Astrocyte of the cerebellum (primary cell): ENCODE results near the gene OR52D1.

Experiments used
- DNase-seq: peaks from one replicate; pipeline ENCODE4 v3.0.0-alpha.2; 2011; ENCODE audit warnings: low read depth
- H3K4me3 ChIP-seq: 2 replicates; pipeline ENCODE4 v1.5.1; 2011; ENCODE audit warnings: mild to moderate bottlenecking, low read depth, low read length, moderate library complexity
- CTCF ChIP-seq: IDR thresholded peaks from 2 replicates; pipeline ENCODE4 v1.5.1; 2012; ENCODE audit warnings: low read length, low read depth, moderate library complexity, mild to moderate bottlenecking; ENCODE audit errors: missing control alignments
- in situ Hi-C: cut with HindIII; loops from 2 replicates; pipeline ENCODE4 v1.10.0; 2017; ENCODE audit warnings: low sequenced_read_pairs

The OR52D1 gene

GRCh38 chr11:5467527-5467926 is 21.0 kb upstream of the OR52D1 start:
- in situ Hi-C loops, result no loop called here
- TF ChIP-seq CTCF, result no peak
- DNase-seq, result no peak
- no peak overlapping the region for H3K4me3 ChIP-seq

DNA sequence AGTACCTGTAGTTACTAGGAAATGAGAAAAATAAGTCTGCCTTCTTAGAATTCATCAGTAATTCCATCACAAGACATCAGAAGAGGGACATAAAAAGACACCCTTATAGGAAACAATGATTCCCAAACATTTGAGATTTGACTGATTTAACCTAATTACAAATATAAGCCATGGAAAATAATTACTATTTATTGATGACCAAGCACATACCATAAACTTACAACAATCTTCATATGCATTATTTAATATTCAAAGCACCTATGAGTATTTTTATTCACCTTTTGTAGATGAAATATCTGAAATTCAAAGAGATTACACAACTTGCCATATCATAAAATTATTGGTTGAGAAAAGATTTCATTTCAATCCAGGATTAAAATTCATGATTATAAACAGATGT is 14.6 kb upstream of the OR52D1 start:
- in situ Hi-C loops, result no loop called here
- DNase-seq, result no peak
- no peak for TF ChIP-seq CTCF
- no peak overlapping the region for H3K4me3 ChIP-seq

DNA sequence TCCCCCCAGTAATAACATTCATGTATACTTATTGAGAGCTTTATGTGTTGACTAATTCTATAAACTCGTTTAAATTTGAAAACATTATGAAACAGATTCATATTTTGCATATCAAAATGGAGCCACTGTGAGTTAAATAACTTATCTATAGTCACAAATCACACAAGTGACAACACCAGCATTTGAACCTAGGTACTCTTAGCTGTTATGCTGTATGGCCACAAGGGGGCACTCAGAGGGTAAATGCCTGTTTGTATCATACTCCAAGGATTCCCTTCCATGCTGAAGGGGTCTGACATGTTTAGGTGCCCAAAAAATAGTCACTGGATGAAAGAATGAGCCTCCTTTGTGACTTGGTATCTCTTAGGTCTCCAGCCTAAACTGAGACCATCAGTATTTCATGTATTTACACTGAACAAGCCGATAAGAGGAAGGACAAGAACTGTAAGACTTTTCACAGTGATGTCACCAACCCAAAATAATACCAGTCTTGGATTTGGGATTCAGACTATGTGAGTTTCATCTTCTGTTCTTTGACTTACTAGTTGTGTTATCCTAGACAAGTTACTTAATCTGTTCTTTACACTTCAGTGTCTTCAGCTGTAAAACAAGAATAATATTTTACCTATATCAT is 12.2 kb upstream of the OR52D1 start:
- in situ Hi-C loops, result no loop called here
- no peak overlapping the region for H3K4me3 ChIP-seq
- DNase-seq, result peak; percentile 23
- peak; percentile 83 for TF ChIP-seq CTCF

DNA sequence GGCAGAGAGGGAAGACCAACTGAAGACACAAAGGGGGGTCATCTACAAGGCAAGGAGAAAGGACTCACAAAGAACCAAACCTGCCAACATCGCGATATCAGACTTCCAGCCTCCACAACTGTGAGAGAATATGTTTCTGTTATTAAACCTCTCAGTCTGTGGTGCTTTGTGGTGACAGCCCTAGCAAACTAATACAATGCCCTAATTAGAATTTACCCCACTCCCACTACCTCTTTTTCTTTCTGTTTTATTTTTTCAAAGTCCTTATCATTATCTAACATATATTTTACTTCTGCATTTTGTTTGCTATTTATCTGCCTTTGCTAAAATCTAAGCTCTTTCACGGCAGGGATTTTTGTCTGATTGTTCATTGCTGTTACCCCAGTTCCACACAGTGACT is 2.5 kb upstream of the OR52D1 start:
- TF ChIP-seq CTCF, result no peak

GRCh38 chr11:5486421-5486820 is 2.1 kb upstream of the OR52D1 start:
- TF ChIP-seq CTCF, result no peak
- DNase-seq, result no peak
- no peak overlapping the region for H3K4me3 ChIP-seq
- in situ Hi-C loops, result no loop called here

More for the DNA sequence above, 2.5 kb upstream of the OR52D1 start:
- in situ Hi-C loops, result no loop called here
- DNase-seq, result no peak
- H3K4me3 ChIP-seq, result no peak overlapping the region

DNA sequence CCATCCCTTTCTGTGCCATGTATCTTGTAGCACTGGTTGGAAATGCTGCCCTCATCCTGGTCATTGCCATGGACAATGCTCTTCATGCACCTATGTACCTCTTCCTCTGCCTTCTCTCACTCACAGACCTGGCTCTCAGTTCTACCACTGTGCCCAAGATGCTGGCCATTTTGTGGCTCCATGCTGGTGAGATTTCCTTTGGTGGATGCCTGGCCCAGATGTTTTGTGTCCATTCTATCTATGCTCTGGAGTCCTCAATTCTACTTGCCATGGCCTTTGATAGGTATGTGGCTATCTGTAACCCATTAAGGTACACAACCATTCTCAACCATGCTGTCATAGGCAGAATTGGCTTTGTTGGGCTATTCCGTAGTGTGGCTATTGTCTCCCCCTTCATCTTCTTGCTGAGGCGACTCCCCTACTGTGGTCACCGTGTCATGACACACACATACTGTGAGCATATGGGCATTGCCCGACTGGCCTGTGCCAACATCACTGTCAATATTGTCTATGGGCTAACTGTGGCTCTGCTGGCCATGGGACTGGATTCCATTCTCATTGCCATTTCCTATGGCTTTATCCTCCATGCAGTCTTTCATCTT is 414 bp downstream of the OR52D1 start:
- no peak for TF ChIP-seq CTCF
- in situ Hi-C loops, result no loop called here

More for the DNA sequence above, 414 bp downstream of the OR52D1 start:
- DNase-seq, result no peak
- no peak overlapping the region for H3K4me3 ChIP-seq
